ENCODE data around the gene BDKRB2.

Gene BDKRB2

DNA sequence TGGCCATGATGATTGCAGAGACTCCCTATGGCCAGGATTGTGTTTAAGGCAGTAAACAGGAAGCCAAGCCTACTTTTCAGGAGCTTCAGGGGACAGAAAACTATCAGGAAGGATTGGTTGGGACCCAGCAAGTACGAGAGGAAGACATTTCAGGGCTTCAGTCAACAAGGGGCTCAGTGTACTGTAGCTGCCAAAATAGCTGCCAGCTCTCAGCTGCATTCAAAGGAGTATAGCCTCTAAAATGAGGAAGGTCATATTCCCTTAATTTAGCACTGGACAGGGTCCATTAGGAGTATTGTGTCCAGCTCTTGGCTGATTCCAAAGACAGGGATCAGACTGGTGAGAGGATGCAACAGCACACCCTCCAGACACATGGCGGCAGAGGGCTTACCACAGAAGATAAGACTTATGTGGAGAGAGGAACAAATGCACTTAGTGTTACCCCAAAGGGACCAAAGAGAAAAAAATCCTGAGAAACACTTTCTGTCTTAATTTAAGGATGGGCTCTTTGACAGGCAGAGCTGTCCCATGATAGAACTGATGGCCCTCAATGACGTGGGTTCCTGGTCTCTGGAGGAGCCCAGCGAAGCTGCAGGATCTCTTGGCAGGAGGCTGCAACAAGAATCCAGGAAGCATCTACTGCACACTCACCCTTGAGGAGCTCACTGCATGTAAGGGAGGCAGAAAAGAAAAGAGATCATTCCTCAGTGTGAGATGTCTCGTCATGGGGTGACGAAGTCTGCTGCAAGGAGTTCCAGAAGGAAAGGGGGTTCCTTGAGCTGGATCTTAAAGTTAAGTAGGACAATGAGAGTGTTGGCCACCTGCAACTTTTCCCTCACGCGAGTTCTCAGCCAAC lies 66.2 kb downstream of the BDKRB2 start:
- H3K36me3 ChIP-seq (ENCODE audit: insufficient read depth, low read length) = no peaks in the 10 kb centered on the region
- H3K4me3 ChIP-seq (ENCODE audit: low read length) = no peak overlapping the region
- H3K9me3 ChIP-seq (ENCODE audit: low read length) = no peaks in the 10 kb centered on the region
- H3K27me3 ChIP-seq (ENCODE audit: insufficient read depth, low read length) = peaks cover 3% of the 10 kb centered on the region
- no peaks in the 10 kb centered on the region for H3K4me1 ChIP-seq (ENCODE audit: insufficient read depth, low read length)
- no peak overlapping the region for H2AFZ ChIP-seq (ENCODE audit: low read depth, low read length)

DNA sequence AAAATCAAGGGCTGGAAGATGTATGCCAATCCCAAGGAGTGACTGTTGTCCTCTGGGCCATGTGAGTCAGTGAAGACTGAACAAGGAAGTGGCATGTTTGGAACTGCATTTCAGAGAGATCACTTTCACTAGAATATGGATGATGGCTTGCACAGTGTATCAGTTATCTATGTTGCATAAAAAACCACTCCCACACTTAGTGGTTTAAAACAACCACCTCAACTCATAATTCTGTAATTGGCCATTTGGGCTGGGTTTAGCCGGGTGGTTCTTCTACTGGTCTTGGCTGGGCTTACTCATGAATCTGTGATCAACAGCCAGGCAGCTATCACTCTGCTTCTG lies 66.8 kb downstream of the BDKRB2 start:
- H3K36me3 ChIP-seq (ENCODE audit: insufficient read depth, low read length) = no peaks in the 10 kb centered on the region
- peaks cover 3% of the 10 kb centered on the region for H3K27me3 ChIP-seq (ENCODE audit: insufficient read depth, low read length)
- H3K4me1 ChIP-seq (ENCODE audit: insufficient read depth, low read length) = no peaks in the 10 kb centered on the region
- no peak overlapping the region for H2AFZ ChIP-seq (ENCODE audit: low read depth, low read length)
- H3K9me3 ChIP-seq (ENCODE audit: low read length) = no peaks in the 10 kb centered on the region
- H3K4me3 ChIP-seq (ENCODE audit: low read length) = no peak overlapping the region

DNA sequence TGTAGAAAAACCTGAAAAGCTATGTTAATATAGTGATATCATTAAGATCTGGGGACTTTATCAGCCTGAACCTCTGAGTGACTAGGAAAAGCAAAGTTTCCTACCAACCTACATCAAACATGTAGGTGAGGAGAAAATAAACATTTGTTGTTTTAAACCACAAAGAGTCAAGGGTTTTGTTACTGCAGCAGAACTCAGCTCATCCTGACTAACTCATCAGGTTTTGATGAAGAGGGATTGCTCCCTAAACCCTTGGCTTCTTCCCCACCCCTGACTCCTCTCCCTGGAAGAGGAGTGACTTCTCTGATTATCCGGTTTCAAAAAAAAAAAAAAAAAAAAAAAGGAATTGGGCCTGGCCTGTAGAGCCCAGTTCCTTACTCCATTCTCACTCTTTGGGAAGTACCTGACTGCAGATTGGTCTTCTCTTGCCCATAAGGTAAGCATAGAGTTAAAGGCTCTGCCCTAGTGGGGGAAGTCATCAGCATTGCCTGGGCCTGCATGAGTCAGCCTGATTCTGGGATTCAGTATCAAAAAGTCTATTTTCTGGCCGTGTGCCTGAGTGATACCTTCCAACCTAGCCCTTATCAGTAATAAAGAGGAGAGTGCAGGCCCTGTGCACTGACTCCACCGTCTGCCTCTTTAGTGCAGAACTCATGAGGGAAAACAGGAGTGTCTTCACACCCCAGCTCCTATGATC lies 68.3 kb downstream of the BDKRB2 start:
- Histone ChIP-seq H3K9me3 (ENCODE audit: low read length) (peaks cover 3% of the 10 kb centered on the region), H3K36me3 (ENCODE audit: insufficient read depth, low read length) (no peaks in the 10 kb centered on the region), H3K4me1 (ENCODE audit: insufficient read depth, low read length) (no peaks in the 10 kb centered on the region), H2AFZ (ENCODE audit: low read depth, low read length) (no peak overlapping the region), H3K4me3 (ENCODE audit: low read length) (no peak overlapping the region), H3K27me3 (ENCODE audit: insufficient read depth, low read length) (peaks cover 3% of the 10 kb centered on the region)

DNA sequence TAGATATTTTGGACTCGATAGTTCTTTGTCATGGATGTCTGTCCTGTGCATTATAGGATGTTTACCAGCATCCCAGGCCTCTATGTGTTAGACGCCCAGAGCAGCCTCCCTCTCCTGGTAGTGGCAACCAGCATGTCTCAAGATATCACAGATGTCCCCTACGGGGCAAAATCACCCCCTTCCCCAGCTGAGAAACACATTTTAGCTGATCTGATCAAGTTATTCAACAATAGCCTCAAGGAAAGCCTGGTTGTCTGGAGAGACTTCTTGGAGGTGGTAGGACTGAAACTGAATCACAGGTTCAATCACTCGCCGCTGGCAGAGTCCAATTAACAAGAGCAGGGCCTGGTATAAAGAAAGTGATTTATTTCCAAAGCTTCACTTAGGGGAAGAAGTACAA lies 69.0 kb downstream of the BDKRB2 start:
- no peak overlapping the region for H2AFZ ChIP-seq (ENCODE audit: low read depth, low read length)
- H3K4me1 ChIP-seq (ENCODE audit: insufficient read depth, low read length) = no peaks in the 10 kb centered on the region
- H3K36me3 ChIP-seq (ENCODE audit: insufficient read depth, low read length) = no peaks in the 10 kb centered on the region
- H3K4me3 ChIP-seq (ENCODE audit: low read length) = no peak overlapping the region
- peaks cover 3% of the 10 kb centered on the region for H3K9me3 ChIP-seq (ENCODE audit: low read length)
- peaks cover under 1% of the 10 kb centered on the region for H3K27me3 ChIP-seq (ENCODE audit: insufficient read depth, low read length)

DNA sequence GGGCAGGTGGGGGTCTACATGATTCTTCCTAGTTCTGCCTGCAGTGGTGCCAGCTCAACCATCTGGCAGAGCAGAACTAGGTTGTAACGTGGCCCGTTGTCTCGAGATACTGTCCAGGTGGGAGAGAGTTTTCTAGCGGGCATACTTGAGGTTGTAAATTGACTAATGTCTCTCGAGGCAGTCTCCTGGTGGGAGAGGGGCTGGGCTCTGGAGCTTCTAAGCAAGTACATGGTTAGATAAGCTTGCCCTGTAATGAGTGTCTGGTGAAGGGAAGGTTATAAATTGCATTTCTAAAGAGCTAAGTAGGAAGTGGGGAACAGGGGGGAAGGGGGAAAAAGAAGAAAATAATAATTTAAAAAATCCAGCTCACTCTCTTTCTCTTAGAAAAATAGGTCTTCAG lies 69.5 kb downstream of the BDKRB2 start:
- Histone ChIP-seq H3K4me1 (ENCODE audit: insufficient read depth, low read length) (no peaks in the 10 kb centered on the region), H3K27me3 (ENCODE audit: insufficient read depth, low read length) (no peaks in the 10 kb centered on the region), H3K9me3 (ENCODE audit: low read length) (peaks cover 3% of the 10 kb centered on the region), H2AFZ (ENCODE audit: low read depth, low read length) (no peak overlapping the region), H3K4me3 (ENCODE audit: low read length) (no peak overlapping the region), H3K36me3 (ENCODE audit: insufficient read depth, low read length) (no peaks in the 10 kb centered on the region)

DNA sequence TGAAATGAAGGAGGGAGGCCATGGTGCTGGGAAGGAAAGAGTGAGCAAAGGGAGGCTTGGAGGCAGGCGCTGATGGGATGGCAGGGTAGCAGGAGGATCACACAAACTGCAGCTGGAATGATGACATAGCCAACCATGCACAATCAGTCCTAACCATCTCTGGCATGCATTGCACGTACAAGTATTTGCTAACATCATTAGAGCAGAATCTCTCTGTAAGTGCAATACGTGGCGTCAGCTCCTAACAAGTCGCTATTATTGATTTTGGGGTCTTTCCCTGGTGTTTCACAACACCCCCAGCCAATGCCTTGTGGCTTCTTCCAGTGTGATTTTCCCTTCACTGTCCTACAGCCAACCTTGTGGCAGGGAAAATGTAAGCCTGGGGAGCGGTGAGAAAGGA lies 69.9 kb downstream of the BDKRB2 start:
- no peaks in the 10 kb centered on the region for H3K27me3 ChIP-seq (ENCODE audit: insufficient read depth, low read length)
- no peaks in the 10 kb centered on the region for H3K36me3 ChIP-seq (ENCODE audit: insufficient read depth, low read length)
- no peak overlapping the region for H2AFZ ChIP-seq (ENCODE audit: low read depth, low read length)
- H3K4me3 ChIP-seq (ENCODE audit: low read length) = no peak overlapping the region
- no peaks in the 10 kb centered on the region for H3K4me1 ChIP-seq (ENCODE audit: insufficient read depth, low read length)
- peaks cover 3% of the 10 kb centered on the region for H3K9me3 ChIP-seq (ENCODE audit: low read length)

DNA sequence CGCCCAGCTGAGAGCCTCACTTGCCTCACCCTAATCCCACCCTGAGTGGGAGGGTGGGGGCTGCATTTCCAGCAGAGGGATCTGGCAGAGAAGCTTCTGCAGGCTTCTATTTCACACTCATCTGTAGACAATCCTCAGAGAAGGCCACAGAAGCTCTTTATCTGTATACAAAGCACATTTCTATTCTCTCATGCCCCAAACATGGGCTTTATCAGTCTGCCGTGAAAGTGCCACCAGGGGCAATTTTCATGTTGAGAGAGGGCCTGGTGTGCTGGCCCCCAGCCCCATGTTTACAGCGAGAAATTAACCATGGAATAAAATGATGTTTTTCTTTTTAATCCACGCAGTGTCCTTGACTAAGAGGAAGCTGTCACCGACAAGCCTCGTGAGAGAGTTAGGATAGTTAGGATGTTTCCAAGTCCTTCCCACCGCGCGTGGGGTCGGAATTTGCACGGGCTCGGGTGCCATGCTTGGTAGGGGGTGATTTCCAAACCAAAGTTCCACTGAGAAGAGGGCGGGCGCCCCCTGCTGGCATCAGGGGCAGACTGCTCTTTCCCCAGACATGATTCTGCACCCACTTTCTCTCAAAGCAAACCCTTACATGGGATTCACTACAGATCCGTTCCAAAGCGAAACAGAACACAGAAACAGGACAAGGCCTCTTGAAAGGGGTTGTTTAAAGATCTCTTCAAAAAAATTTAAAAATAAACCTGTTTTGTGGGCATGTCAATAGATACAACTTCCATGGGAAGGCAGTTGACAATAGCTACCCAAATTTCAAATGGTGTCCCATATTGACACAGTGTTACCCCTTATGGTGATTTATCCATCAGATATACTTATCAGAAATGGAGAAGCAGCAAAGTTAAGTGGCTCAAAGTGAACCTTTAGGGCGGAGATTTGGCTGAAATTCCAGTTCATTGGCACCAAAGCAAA lies 70.8 kb downstream of the BDKRB2 start:
- H3K4me1 ChIP-seq (ENCODE audit: insufficient read depth, low read length) = no peaks in the 10 kb centered on the region
- H3K36me3 ChIP-seq (ENCODE audit: insufficient read depth, low read length) = no peaks in the 10 kb centered on the region
- no peak overlapping the region for H2AFZ ChIP-seq (ENCODE audit: low read depth, low read length)
- H3K9me3 ChIP-seq (ENCODE audit: low read length) = peaks cover 3% of the 10 kb centered on the region
- no peak overlapping the region for H3K4me3 ChIP-seq (ENCODE audit: low read length)
- H3K27me3 ChIP-seq (ENCODE audit: insufficient read depth, low read length) = no peaks in the 10 kb centered on the region

DNA sequence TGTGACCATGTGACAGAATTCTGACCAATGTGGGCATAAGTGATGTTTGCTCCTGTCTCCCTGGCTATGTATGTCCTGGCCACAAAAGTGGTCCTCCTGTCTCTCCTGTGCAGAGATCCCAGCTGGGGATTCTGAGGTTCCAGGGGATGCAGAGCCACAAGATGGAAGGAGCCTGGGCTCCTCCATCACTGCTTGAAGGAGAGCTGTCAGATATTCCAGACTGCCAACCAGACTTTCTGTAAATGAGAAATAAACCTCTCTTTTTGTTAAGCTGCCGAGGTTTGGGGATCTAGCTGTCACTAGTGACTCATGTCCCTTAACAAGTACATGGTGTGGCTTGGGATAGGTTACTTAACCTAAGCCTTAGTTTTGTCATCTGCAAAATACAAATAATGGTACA lies 73.3 kb downstream of the BDKRB2 start:
- Histone ChIP-seq H3K9me3 (ENCODE audit: low read length) (peaks cover 3% of the 10 kb centered on the region), H3K36me3 (ENCODE audit: insufficient read depth, low read length) (no peaks in the 10 kb centered on the region), H3K4me1 (ENCODE audit: insufficient read depth, low read length) (peaks cover 12% of the 10 kb centered on the region), H3K27me3 (ENCODE audit: insufficient read depth, low read length) (no peaks in the 10 kb centered on the region), H2AFZ (ENCODE audit: low read depth, low read length) (no peak overlapping the region), H3K4me3 (ENCODE audit: low read length) (no peak overlapping the region)

DNA sequence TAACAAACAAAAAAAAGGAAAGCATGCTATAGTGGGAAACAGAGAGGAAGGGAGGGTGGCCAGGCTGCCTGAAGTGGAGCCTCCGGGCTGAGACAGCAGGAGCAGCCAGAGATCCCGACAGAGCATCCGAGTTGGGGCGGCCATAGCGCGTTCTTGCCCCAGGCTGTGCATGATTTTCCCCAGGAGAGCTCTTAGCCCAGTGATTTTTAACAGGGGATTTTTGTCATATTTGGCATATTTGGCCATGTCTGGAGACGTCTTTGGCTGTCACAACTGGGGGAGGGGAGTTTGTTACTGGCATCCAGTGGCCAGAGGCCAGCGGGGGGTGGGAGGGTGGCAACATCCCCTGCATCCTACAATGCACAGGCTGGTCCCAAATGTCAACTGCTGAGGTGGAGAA lies 74.9 kb downstream of the BDKRB2 start:
- Histone ChIP-seq H3K4me1 (ENCODE audit: insufficient read depth, low read length) (peaks cover 18% of the 10 kb centered on the region), H2AFZ (ENCODE audit: low read depth, low read length) (no peak overlapping the region), H3K27me3 (ENCODE audit: insufficient read depth, low read length) (no peaks in the 10 kb centered on the region), H3K9me3 (ENCODE audit: low read length) (peaks cover 3% of the 10 kb centered on the region), H3K4me3 (ENCODE audit: low read length) (no peak overlapping the region), H3K36me3 (ENCODE audit: insufficient read depth, low read length) (peaks cover 3% of the 10 kb centered on the region)

DNA sequence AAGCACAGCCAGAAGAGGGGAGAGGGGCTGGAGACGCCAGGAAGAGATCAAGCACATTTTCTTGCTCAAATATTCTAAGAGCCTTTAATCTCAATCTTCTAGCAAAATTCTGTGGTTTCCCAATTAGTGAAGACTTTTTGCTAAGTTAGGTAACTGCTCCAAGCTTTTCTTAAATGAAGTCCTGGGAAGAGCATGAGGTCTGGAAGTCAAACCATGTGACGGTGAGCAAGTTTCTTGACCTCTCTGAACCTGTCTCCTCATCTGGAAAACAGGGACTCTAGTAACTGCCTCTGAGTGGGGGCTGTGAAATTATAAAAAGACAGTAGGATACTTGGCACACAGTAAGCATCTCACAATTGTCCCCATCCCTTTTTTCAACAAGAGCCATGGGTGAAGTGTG lies 75.5 kb downstream of the BDKRB2 start:
- Histone ChIP-seq H3K36me3 (ENCODE audit: insufficient read depth, low read length) (peaks cover 4% of the 10 kb centered on the region), H3K27me3 (ENCODE audit: insufficient read depth, low read length) (no peaks in the 10 kb centered on the region), H2AFZ (ENCODE audit: low read depth, low read length) (no peak overlapping the region), H3K4me1 (ENCODE audit: insufficient read depth, low read length) (peaks cover 18% of the 10 kb centered on the region), H3K9me3 (ENCODE audit: low read length) (peaks cover 3% of the 10 kb centered on the region), H3K4me3 (ENCODE audit: low read length) (no peak overlapping the region)

DNA sequence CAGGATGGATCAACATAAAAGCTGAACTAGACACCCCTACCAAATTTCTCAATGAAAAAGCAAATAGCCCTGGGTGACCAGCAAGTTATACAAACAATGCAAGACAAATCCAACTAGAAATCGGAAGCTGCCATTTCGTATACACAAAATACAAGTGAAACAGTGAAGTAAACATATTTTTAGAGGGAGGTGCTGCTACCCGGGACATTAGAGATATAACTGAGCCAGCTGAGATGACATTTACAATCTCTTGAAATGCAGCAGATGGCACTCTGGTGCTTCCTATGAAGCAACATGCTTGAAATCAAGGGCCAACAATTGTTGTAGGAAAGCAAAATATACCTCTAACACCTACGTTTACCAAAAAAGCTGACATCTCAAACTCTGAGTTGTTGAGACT lies 76.8 kb downstream of the BDKRB2 start:
- peaks cover 11% of the 10 kb centered on the region for H3K36me3 ChIP-seq (ENCODE audit: insufficient read depth, low read length)

DNA sequence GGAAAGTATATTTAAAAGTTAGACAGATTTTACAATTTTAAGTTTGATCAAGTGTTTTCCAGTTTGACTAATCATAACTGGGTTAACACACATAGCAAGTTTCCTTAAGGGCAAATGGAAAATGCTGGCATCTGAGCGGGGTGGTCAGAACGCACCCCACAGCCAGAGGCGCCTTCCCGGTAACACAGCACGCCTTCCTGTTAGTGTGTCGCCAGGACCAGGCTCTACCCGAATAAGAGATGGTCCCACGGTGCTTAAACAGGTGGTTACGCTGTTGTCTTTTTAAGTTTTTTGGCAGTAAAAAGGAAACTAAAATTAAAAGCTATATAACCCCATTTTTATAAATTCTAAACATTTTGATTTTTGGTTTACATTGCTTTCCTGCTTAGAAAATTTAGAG lies 79.4 kb downstream of the BDKRB2 start:
- no peaks in the 10 kb centered on the region for H3K9me3 ChIP-seq (ENCODE audit: low read length)
- peaks cover 18% of the 10 kb centered on the region for H3K4me1 ChIP-seq (ENCODE audit: insufficient read depth, low read length)
- no peaks in the 10 kb centered on the region for H3K27me3 ChIP-seq (ENCODE audit: insufficient read depth, low read length)
- no peak overlapping the region for H2AFZ ChIP-seq (ENCODE audit: low read depth, low read length)
- H3K4me3 ChIP-seq (ENCODE audit: low read length) = no peak overlapping the region
- H3K36me3 ChIP-seq (ENCODE audit: insufficient read depth, low read length) = peaks cover 16% of the 10 kb centered on the region

More for the DNA sequence above, 76.8 kb downstream of the BDKRB2 start:
- Histone ChIP-seq H3K9me3 (ENCODE audit: low read length) (peaks cover 3% of the 10 kb centered on the region), H2AFZ (ENCODE audit: low read depth, low read length) (no peak overlapping the region), H3K4me1 (ENCODE audit: insufficient read depth, low read length) (peaks cover 18% of the 10 kb centered on the region), H3K4me3 (ENCODE audit: low read length) (no peak overlapping the region), H3K27me3 (ENCODE audit: insufficient read depth, low read length) (no peaks in the 10 kb centered on the region)

DNA sequence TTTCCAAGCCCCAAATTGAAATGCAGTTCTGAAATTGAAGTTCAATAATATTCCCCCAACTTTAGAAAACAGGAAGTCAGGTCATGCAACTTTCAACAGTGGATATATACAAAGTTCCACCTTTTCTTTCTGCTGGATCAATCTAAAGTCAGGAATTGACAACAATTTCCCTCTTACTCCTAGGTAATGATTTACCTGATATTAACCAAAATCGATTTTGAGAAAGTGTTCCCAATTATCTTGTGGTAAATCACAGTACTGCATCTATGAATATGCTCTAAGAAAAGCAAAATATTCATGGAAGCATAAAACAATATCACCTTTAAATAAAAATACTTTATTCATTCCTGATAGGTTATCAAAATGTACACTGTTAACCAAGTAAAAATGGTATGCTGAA lies 79.8 kb downstream of the BDKRB2 start:
- no peak overlapping the region for H2AFZ ChIP-seq (ENCODE audit: low read depth, low read length)
- H3K27me3 ChIP-seq (ENCODE audit: insufficient read depth, low read length) = no peaks in the 10 kb centered on the region
- no peaks in the 10 kb centered on the region for H3K9me3 ChIP-seq (ENCODE audit: low read length)
- H3K36me3 ChIP-seq (ENCODE audit: insufficient read depth, low read length) = peaks cover 19% of the 10 kb centered on the region
- no peak overlapping the region for H3K4me3 ChIP-seq (ENCODE audit: low read length)
- H3K4me1 ChIP-seq (ENCODE audit: insufficient read depth, low read length) = peaks cover 18% of the 10 kb centered on the region

Measured in neuron (in vitro differentiated cells).